NCI-H1417 treated with DMSO at 0.1 percent for 48 hours (cell line): ENCODE data around the gene WSB1.

Source experiments
- DNase-seq: peaks from one replicate; lab custom pipeline; 2025; lab: John Stamatoyannopoulos, UW

Gene WSB1

GRCh38 chr17:27360507-27360906, 66.6 kb downstream of the WSB1 start:
- DNase-seq = no peak

GRCh38 chr17:27361695-27362094, 67.8 kb downstream of the WSB1 start:
- no peak for DNase-seq

GRCh38 chr17:27362503-27362902, 68.6 kb downstream of the WSB1 start:
- no peak for DNase-seq

- no peak for DNase-seq
Observed at GRCh38 chr17:27362909-27363308, 69.0 kb downstream of the WSB1 start.

GRCh38 chr17:27363326-27363725, 69.4 kb downstream of the WSB1 start:
- DNase-seq = no peak
